ENCODE data around the gene POT1. TPM values are rescaled to one million over a fixed set of nuclear protein-coding genes. Genes with fewer than 3 reads are reported as not detected.

POT1 gene
- total and polyA plus RNA-seq, 2 of the 13 experiments (the other 11 are each of a cell fraction or from before 2014, with no cell fraction given), result 21.7 to 23.4 TPM

GRCh38 chr7:124929467-124930172 is at the start of gene POT1 (continued):
- peak; percentile 95 for TF ChIP-seq ZNF687 (CRISPR knock-in tag; IDR thresholded peaks at IDR 0.05)
- TF ChIP-seq YY1 (IDR thresholded peaks at IDR 0.05; ENCODE audit: insufficient read depth, insufficient replicate concordance, low read depth, low read length), result peak; percentile 88
- TF ChIP-seq BHLHE40 (IDR thresholded peaks at IDR 0.05; ENCODE audit: low read length), result peak; percentile 31; the same call in 1 of the 2 replicates
- TF ChIP-seq ARNT (IDR thresholded peaks at IDR 0.05), result no peak
- no peak for TF ChIP-seq ZNF761 (CRISPR knock-in tag; conservative IDR thresholded peaks at IDR 0.05)
- 0 out of 2 replicates have a peak, but pooled peaks have one; percentile 26 for TF ChIP-seq DZIP1 (CRISPR knock-in tag; IDR thresholded peaks at IDR 0.05)
- TF ChIP-seq ATF7-NPFF (CRISPR knock-in tag; IDR thresholded peaks at IDR 0.05; ENCODE audit: low read depth), result peak; percentile 77
- peak; percentile 96; the same call in 1 of the 2 replicates for TF ChIP-seq YEATS2 (CRISPR knock-in tag; IDR thresholded peaks at IDR 0.05; ENCODE audit: borderline replicate concordance)
- TF ChIP-seq HMGXB3 (CRISPR knock-in tag; IDR thresholded peaks at IDR 0.05; ENCODE audit: borderline replicate concordance), result peak; percentile 61; the same call in 1 of the 2 replicates
- TF ChIP-seq ZSCAN30 (CRISPR knock-in tag; IDR thresholded peaks at IDR 0.05), result no peak
- TF ChIP-seq STAT5B (CRISPR knock-in tag; IDR thresholded peaks at IDR 0.05), result no peak
- TF ChIP-seq ZNF280B (CRISPR knock-in tag; IDR thresholded peaks at IDR 0.05; ENCODE audit: borderline replicate concordance), result peak; percentile 79; the same call in 1 of the 2 replicates
- TF ChIP-seq ZNF660 (CRISPR knock-in tag; IDR thresholded peaks at IDR 0.05; ENCODE audit: borderline replicate concordance, low read depth), result no peak
- TF ChIP-seq IRF2 (CRISPR knock-in tag; IDR thresholded peaks at IDR 0.05), result peak; percentile 85
- peak; percentile 85 for TF ChIP-seq KDM2A (CRISPR knock-in tag; IDR thresholded peaks at IDR 0.05; ENCODE audit: borderline replicate concordance, low read depth)
- no peak for TF ChIP-seq PRPF4 (IDR thresholded peaks at IDR 0.05; ENCODE audit: low read depth, low read length, poor library complexity, severe bottlenecking)

All from HepG2 (cell line).